HepG2 (cell line): ENCODE data around the gene CHTF18. TPM values are rescaled to one million over a fixed set of nuclear protein-coding genes. Genes with fewer than 3 reads are reported as not detected.

ENCODE experiments used
- BHLHE40 ChIP-seq: IDR thresholded peaks from 2 replicates; pipeline ENCODE4 v1.6.1; 2011; ENCODE audit warnings: low read length, improper control_type of control experiment
- DBP ChIP-seq: sonication (generic); formaldehyde crosslinking; IDR thresholded peaks from 2 replicates; pipeline ENCODE4 v1.4.0; 2020; ENCODE audit warnings: missing genetic modification reagents; ENCODE audit errors: not compliant biosample characterization
- JUND ChIP-seq: sonication (generic); formaldehyde crosslinking; IDR thresholded peaks from 2 replicates; pipeline ENCODE4 v1.8.0; 2022; ENCODE audit warnings: mild to moderate bottlenecking, missing genetic modification reagents
- KDM5A ChIP-seq: fragments of 200-600 bp; sonication (generic); IDR thresholded peaks from 2 replicates; pipeline ENCODE4 v1.7.0; 2018; ENCODE audit warnings: antibody characterized with exemption, mild to moderate bottlenecking, low read length, borderline replicate concordance
- MEF2D ChIP-seq: sonication (generic); formaldehyde crosslinking; IDR thresholded peaks from 2 replicates; pipeline ENCODE4 v1.5.1; 2020; ENCODE audit warnings: mild to moderate bottlenecking, missing genetic modification reagents
- PAXIP1 ChIP-seq: sonication (generic); formaldehyde crosslinking; conservative IDR thresholded peaks from 2 replicates; pipeline ENCODE4 v1.4.0; 2020; ENCODE audit warnings: mild to moderate bottlenecking, missing genetic modification reagents, moderate library complexity
- SOX6 ChIP-seq, 2 experiments: fragments of 450-650 bp in 1 of 2; sonication (generic) in 1 of 2; formaldehyde crosslinking in 1 of 2; IDR thresholded peaks; 2 replicates each; pipeline versions ENCODE4 v1.4.0 to v1.6.1; 2017 to 2020; ENCODE audit warnings: antibody characterized with exemption in 1 of 2, mild to moderate bottlenecking in 1 of 2, missing genetic modification reagents in 1 of 2
- SRY ChIP-seq: sonication (generic); formaldehyde crosslinking; IDR thresholded peaks from 2 replicates; pipeline ENCODE4 v1.8.0; 2022; ENCODE audit warnings: mild to moderate bottlenecking, missing genetic modification reagents
- TCF12 ChIP-seq, 2 experiments: fragments of 450-650 bp in 1 of 2; sonication (generic) in 1 of 2; formaldehyde crosslinking in 1 of 2; IDR thresholded peaks; 2 replicates each; pipeline versions ENCODE4 v1.6.1 to v1.8.0; 2017 to 2022; ENCODE audit warnings: antibody characterized with exemption in 1 of 2, mild to moderate bottlenecking in 1 of 2, missing genetic modification reagents in 1 of 2, moderate library complexity in 1 of 2
- THAP11 ChIP-seq: IDR thresholded peaks from 2 replicates; pipeline ENCODE4 v1.6.1; 2016; ENCODE audit warnings: missing biosample characterization, missing genetic modification reagents
- TIGD3 ChIP-seq: sonication (generic); formaldehyde crosslinking; IDR thresholded peaks from 2 replicates; pipeline ENCODE4 v1.5.1; 2020; ENCODE audit warnings: mild to moderate bottlenecking, missing genetic modification reagents, borderline replicate concordance
- USF2 ChIP-seq, 2 experiments: sonication (generic) in 1 of 2; formaldehyde crosslinking in 1 of 2; IDR thresholded peaks; 2 replicates each; pipeline versions ENCODE4 v1.5.1 to v1.6.1; 2011 to 2020; ENCODE audit warnings: borderline replicate concordance in 1 of 2, low read depth in 1 of 2, low read length in 1 of 2, mild to moderate bottlenecking in 1 of 2, missing genetic modification reagents in 1 of 2, moderate library complexity in 1 of 2
- ZBTB43 ChIP-seq: sonication (generic); formaldehyde crosslinking; conservative IDR thresholded peaks from 2 replicates; pipeline ENCODE4 v1.4.0; 2020; ENCODE audit warnings: missing genetic modification reagents
- ZBTB7A ChIP-seq: sonication (generic); formaldehyde crosslinking; IDR thresholded peaks from 2 replicates; pipeline ENCODE4 v1.8.0; 2022; ENCODE audit warnings: mild to moderate bottlenecking, missing genetic modification reagents
- ZNF20 ChIP-seq: sonication (generic); formaldehyde crosslinking; IDR thresholded peaks from 2 replicates; pipeline ENCODE4 v1.4.0; 2020; ENCODE audit warnings: mild to moderate bottlenecking, moderate library complexity, missing genetic modification reagents
- ZNF383 ChIP-seq: sonication (generic); formaldehyde crosslinking; IDR thresholded peaks from 2 replicates; pipeline ENCODE4 v1.4.0; 2020; ENCODE audit warnings: missing genetic modification reagents, mild to moderate bottlenecking, borderline replicate concordance
- polyA plus RNA-seq, 8 experiments: library from polyadenylated mRNA; depleted of rRNA in 3 of 8; stranded (reverse) in 7 of 8; unstranded in 1 of 8; fragments of >200 nt; fragmentation: Illumina TruSeq in 4 of 8; extraction: Trizol in 4 of 8; gene quantifications; 2 replicates each; pipeline versions ENCODE4 v1.2.1 to v1.2.3, GENCODE V29; 2011 to 2016; ENCODE audit warnings: low read depth in 4 of 8, missing spikeins in 1 of 8, mixed read lengths in 1 of 8; ENCODE audit not compliant: insufficient read depth in 1 of 8
- total RNA-seq, 5 experiments: library from RNA; depleted of rRNA; stranded (reverse); fragments of >200 nt; fragmentation: Illumina TruSeq; extraction: Trizol; gene quantifications; 2 replicates each; pipeline ENCODE4 v1.2.3, GENCODE V29; 2016; ENCODE audit warnings: low read depth in 1 of 5

Gene CHTF18
- total and polyA plus RNA-seq, 2 of the 13 experiments (the other 11 are each of a cell fraction or from before 2014, with no cell fraction given), result 8.6 to 22.9 TPM

- 0 out of 2 replicates have a peak, but pooled peaks have one; percentile 66 for TF ChIP-seq TIGD3 (CRISPR knock-in tag)
- no peak for TF ChIP-seq ZBTB43
- TF ChIP-seq DBP (CRISPR knock-in tag), result no peak
- no peak for TF ChIP-seq MEF2D
- TF ChIP-seq PAXIP1 (CRISPR knock-in tag), result peak; percentile 32; the same call in 1 of the 2 replicates
- TF ChIP-seq THAP11 (CRISPR knock-in tag), result peak; percentile 95
- no peak for TF ChIP-seq USF2 (IDR thresholded peaks at IDR 0.05; ENCODE audit: low read depth, low read length)
- TF ChIP-seq USF2 (CRISPR knock-in tag; IDR thresholded peaks at IDR 0.05; ENCODE audit: borderline replicate concordance), result no peak; the same call in 1 of the 2 replicates
- TF ChIP-seq KDM5A, result peak; percentile 84
- TF ChIP-seq ZNF20 (CRISPR knock-in tag), result no peak
- TF ChIP-seq ZNF383, result 0 out of 2 replicates have a peak, but pooled peaks have one; percentile 68
- peak; percentile 92 for TF ChIP-seq JUND (CRISPR knock-in tag)
- TF ChIP-seq SRY (CRISPR knock-in tag), result peak; percentile 47; the same call in 1 of the 2 replicates
- no peak for TF ChIP-seq SOX6 (IDR thresholded peaks at IDR 0.05)
- peak; percentile 43; the same call in 1 of the 2 replicates for TF ChIP-seq SOX6 (CRISPR knock-in tag; IDR thresholded peaks at IDR 0.05)
- TF ChIP-seq TCF12 (IDR thresholded peaks at IDR 0.05), result no peak
- no peak for TF ChIP-seq TCF12 (CRISPR knock-in tag; IDR thresholded peaks at IDR 0.05)
- TF ChIP-seq ZBTB7A (CRISPR knock-in tag), result 0 out of 2 replicates have a peak, but pooled peaks have one; percentile 74
- no peak for TF ChIP-seq BHLHE40
Measured at GRCh38 chr16:740764-741505, 47.5 kb upstream of the CHTF18 start, which contains the start of gene CIAO3 (continued).
